Kidney (tissue), 14 donors: ENCODE data around the gene MSI2. TPM values are rescaled to one million over a fixed set of nuclear protein-coding genes. Genes with fewer than 3 reads are reported as not detected.

Source experiments
- DNase-seq, 5 donors: peaks; one replicate each; pipeline ENCODE4 v3.0.0-alpha.2; 2013 to 2020
- FAIRE-seq: peaks from 2 replicates; lab custom pipeline; 2012; peaks lifted over from hg19 to GRCh38; lab: Jason Lieb, UNC
- H3K27ac ChIP-seq, 2 donors: one replicate each; pipeline ENCODE4 v1.7.0; 2013; ENCODE audit warnings: low read depth in 2 of 2, low read length in 2 of 2, inconsistent platforms in 1 of 2
- H3K27me3 ChIP-seq: one replicate; pipeline ENCODE4 v1.7.1; 2013; ENCODE audit warnings: low read length, inconsistent platforms; ENCODE audit not compliant: control insufficient read depth, insufficient read depth
- H3K36me3 ChIP-seq, 3 donors: one replicate each; pipeline versions ENCODE4 v1.7.0 to v1.7.1; 2013; ENCODE audit warnings: low read length in 3 of 3, control low read depth in 1 of 3, inconsistent platforms in 1 of 3; ENCODE audit not compliant: insufficient read depth in 3 of 3, control insufficient read depth in 2 of 3
- H3K4me1 ChIP-seq, 3 donors: one replicate each; pipeline versions ENCODE4 v1.7.0 to v1.7.1; 2013; ENCODE audit warnings: low read length in 3 of 3, inconsistent platforms in 1 of 3, low read depth in 1 of 3; ENCODE audit not compliant: control insufficient read depth in 2 of 3, insufficient read depth in 2 of 3
- H3K4me3 ChIP-seq, 3 donors: one replicate each; pipeline versions ENCODE4 v1.7.0 to v1.8.1; 2013; ENCODE audit warnings: low read length in 3 of 3, control low read depth in 1 of 3, inconsistent platforms in 1 of 3
- H3K9ac ChIP-seq, 3 donors: one replicate each; pipeline versions ENCODE4 v1.7.0 to v1.7.1; 2013; ENCODE audit warnings: low read length in 3 of 3, control low read depth in 1 of 3, inconsistent platforms in 1 of 3
- H3K9me3 ChIP-seq, 3 donors: one replicate each; pipeline versions ENCODE4 v1.7.0 to v1.7.1; 2013; ENCODE audit warnings: low read length in 3 of 3, control low read depth in 1 of 3, inconsistent platforms in 1 of 3; ENCODE audit not compliant: control insufficient read depth in 2 of 3, insufficient read depth in 1 of 3
- intact Hi-C: fragments of 100-400 bp; cut with DNase I; formaldehyde crosslinking; loops from one replicate; pipeline ENCODE4 v1.11.1; 2022
- polyA plus RNA-seq: library from polyadenylated mRNA; stranded (reverse); fragments of 350-450 nt; fragmentation: Illumina TruSeq; extraction: RNeasy Lipid Tissue Mini Kit (QIAGEN cat#74804); gene quantifications from one replicate; pipeline ENCODE4 v1.2.3, GENCODE V29; 2014; ENCODE audit warnings: low read depth, low replicate concordance; ENCODE audit not compliant: insufficient read depth
- total RNA-seq: library from RNA; stranded (reverse); fragmentation: NEBNext Ultra II Directional; extraction: Animal tissue kit (Norgen Biotek cat#: 25700); gene quantifications from one replicate; pipeline ENCODE4 v1.2.1, GENCODE V29; 2021
- TF ChIP-seq, protein P1 (sequence below): IDR thresholded peaks from 3 replicates; pipeline ENCODE4 v1.5.1; 2012; ENCODE audit warnings: mild to moderate bottlenecking, moderate library complexity, borderline replicate concordance; ENCODE audit not compliant: insufficient read depth; ENCODE audit errors: extremely low read depth
- donor health status: control.
- donor health status: control.
- donor health status: control.
- donor health status: control.
- donor health status: control.
- donor health status: DM: yes; HTN: yes; CAD: no.
- donor health status: Normal renal cell carcinoma (clear cell type).

The MSI2 gene
- total and polyA plus RNA-seq, 2 donors from 2014 or later: 69.2 to 151 TPM

DNA sequence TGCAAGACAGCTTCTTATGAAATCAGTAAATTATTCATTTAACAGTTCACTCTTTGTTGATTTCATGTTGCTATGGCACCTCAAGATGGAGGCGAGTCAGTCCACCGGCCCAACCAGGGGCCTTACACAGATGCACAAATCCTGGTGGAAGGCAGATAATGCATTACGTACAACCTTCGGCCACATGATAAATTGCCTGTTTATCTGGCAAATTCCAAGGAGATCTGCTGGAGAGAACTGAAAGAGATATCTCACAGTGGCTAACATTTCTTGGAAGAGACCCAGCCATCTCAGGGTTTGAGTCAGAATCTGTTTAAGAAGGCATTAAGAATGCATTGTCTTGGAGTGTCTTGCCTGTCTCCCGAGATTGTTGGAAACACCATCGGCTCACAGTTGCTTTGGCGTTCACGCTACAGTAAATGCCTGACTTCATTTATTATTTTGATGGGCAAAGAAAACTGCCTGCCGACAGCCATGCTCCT, 225.6 kb downstream of the MSI2 start:
- no peaks in the 10 kb centered on the region for H3K36me3 ChIP-seq
- no peaks in the 10 kb centered on the region for H3K27me3 ChIP-seq
- intact Hi-C loops: no loop called here
- H3K4me1 ChIP-seq: peaks cover 9 to 37% (median 33%) of the 10 kb centered on the region in 3 donors
- TF ChIP-seq, protein P1, sequence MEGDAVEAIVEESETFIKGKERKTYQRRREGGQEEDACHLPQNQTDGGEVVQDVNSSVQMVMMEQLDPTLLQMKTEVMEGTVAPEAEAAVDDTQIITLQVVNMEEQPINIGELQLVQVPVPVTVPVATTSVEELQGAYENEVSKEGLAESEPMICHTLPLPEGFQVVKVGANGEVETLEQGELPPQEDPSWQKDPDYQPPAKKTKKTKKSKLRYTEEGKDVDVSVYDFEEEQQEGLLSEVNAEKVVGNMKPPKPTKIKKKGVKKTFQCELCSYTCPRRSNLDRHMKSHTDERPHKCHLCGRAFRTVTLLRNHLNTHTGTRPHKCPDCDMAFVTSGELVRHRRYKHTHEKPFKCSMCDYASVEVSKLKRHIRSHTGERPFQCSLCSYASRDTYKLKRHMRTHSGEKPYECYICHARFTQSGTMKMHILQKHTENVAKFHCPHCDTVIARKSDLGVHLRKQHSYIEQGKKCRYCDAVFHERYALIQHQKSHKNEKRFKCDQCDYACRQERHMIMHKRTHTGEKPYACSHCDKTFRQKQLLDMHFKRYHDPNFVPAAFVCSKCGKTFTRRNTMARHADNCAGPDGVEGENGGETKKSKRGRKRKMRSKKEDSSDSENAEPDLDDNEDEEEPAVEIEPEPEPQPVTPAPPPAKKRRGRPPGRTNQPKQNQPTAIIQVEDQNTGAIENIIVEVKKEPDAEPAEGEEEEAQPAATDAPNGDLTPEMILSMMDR: no peak
- H3K4me3 ChIP-seq: no peak overlapping the region
- no peaks in the 10 kb centered on the region for H3K9me3 ChIP-seq
- FAIRE-seq (no peak), DNase-seq (peak in 2 of 5 donors; percentile 32 to 43)
- no peak overlapping the region for H3K27ac ChIP-seq
- no peak overlapping the region for H3K9ac ChIP-seq

DNA sequence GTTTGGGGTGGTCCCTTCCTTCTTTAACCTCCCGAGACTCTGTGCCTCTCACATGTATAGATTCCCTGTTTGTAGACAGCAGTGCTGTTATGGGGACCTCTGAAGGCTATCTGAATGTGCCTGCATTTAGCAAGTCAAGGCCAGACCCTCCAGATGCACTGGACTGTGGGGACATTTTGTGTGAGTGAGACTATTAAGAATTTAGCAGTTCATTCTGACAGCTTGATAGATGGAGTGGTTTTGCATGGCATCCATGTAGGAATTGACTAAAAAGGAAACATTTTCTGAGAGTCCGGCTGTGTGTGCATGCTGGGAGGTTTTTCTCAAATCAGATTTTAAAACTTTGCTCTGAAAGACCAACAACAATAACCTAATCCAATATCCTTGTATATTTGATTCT, 226.3 kb downstream of the MSI2 start:
- FAIRE-seq: no peak
- no peaks in the 10 kb centered on the region for H3K27me3 ChIP-seq
- H3K4me1 ChIP-seq: peaks cover 9 to 36% (median 32%) of the 10 kb centered on the region in 3 donors
- no peak overlapping the region for H3K4me3 ChIP-seq
- TF ChIP-seq, protein P1: no peak
- no peak overlapping the region for H3K27ac ChIP-seq
- DNase-seq: no peak
- no peak overlapping the region for H3K9ac ChIP-seq
- no peaks in the 10 kb centered on the region for H3K36me3 ChIP-seq
- H3K9me3 ChIP-seq: no peaks in the 10 kb centered on the region
- intact Hi-C loops: no loop called here

DNA sequence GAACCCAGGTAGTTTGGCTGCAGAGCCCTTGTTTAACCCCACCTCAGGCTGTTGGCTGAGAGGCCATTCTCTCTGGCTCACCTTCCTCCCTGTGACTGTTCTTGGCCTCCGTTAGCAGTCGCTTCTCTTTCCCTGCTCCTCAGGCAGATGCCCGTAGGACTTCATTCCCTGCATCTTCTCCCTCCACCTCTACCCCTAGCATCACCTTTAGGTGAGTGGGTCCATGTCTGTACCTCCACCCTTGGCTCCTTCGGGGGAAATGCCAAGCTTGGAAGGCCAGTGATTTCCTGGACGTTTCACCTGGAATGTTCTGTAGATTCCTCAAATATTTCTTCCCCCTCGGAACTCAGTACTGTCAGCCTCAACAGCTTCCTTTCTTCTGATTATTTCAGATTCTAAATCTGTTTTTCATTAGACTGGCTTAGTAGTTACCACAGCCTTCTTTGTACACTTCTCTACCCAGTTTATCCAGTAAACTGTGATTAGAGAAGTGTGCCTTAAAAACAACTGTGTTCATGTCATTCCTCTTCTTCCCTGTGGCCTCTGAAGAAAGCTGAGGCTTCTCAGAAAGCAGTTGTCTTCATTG, 227.9 kb downstream of the MSI2 start:
- H3K4me3 ChIP-seq: no peak overlapping the region
- H3K9ac ChIP-seq: no peak overlapping the region
- H3K27ac ChIP-seq: no peak overlapping the region
- no peak for FAIRE-seq
- H3K27me3 ChIP-seq: no peaks in the 10 kb centered on the region
- intact Hi-C loops: no loop called here
- no peak for DNase-seq
- TF ChIP-seq, protein P1: no peak
- no peaks in the 10 kb centered on the region for H3K9me3 ChIP-seq
- H3K36me3 ChIP-seq: no peaks in the 10 kb centered on the region
- peaks cover 9 to 28% (median 19%) of the 10 kb centered on the region in 3 donors for H3K4me1 ChIP-seq
